Anterior cingulate cortex (tissue), 58 donors: ENCODE data around the gene TOX4.
"Not testable (repeated sequence)": the region's sequence is repeated elsewhere in the genome, so short reads cannot be mapped to it uniquely, and the experiment has no call there.

Experiments used
- DNase-seq, 58 donors: peaks; one replicate each; lab custom pipeline; 2025; lab: John Stamatoyannopoulos, UW

TOX4 gene

GRCh38 chr14:21476925-21477681 is at the start of gene TOX4, which contains the start of gene RAB2B:
Gene TOX4 (plus strand): TSS chr14:21477195. CDS start chr14:21477279, 84 bp downstream.
Gene RAB2B (minus strand): TSS chr14:21476959. CDS start chr14:21476872, 87 bp downstream.
- DNase-seq = peak; percentile 76 to 99 (median 97)

GRCh38 chr14:21428930-21429329 is 48.1 kb upstream of the TOX4 start:
- DNase-seq = no peak

- DNase-seq = no peak
Observed at GRCh38 chr14:21431126-21431525, 45.9 kb upstream of the TOX4 start.

GRCh38 chr14:21436567-21437062 is 40.4 kb upstream of the TOX4 start:
- no peak for DNase-seq

GRCh38 chr14:21437063-21437901 is 39.7 kb upstream of the TOX4 start:
- peak; percentile 64 to 99 (median 96) for DNase-seq

GRCh38 chr14:21440859-21441258 is 36.1 kb upstream of the TOX4 start:
- DNase-seq = no peak

- not testable (repeated sequence) for DNase-seq
Observed at GRCh38 chr14:21442657-21443056, 34.3 kb upstream of the TOX4 start.

GRCh38 chr14:21449899-21450216 is 27.1 kb upstream of the TOX4 start:
- DNase-seq = no peak

- DNase-seq = no peak
Observed at GRCh38 chr14:21454843-21455544, 22.0 kb upstream of the TOX4 start.

GRCh38 chr14:21455592-21455911 is 21.4 kb upstream of the TOX4 start:
- DNase-seq = no peak

GRCh38 chr14:21455912-21456667 is 20.9 kb upstream of the TOX4 start, which contains the start of gene CHD8:
Gene CHD8 (minus strand): TSS chr14:21456123. CDS start chr14:21431643, 24,480 bp downstream.
- DNase-seq = peak; percentile 88 to 100 (median 99)

GRCh38 chr14:21467616-21468015 is 9.4 kb upstream of the TOX4 start:
- DNase-seq = peak in 1 of 58 donors; percentile 10

- DNase-seq = no peak
Observed at GRCh38 chr14:21475767-21476522, 1.1 kb upstream of the TOX4 start.

- DNase-seq = peak in 34 of 58 donors; percentile 56 to 93 (median 82)
Observed at GRCh38 chr14:21476523-21476924, 471 bp upstream of the TOX4 start.

- no peak for DNase-seq
Observed at GRCh38 chr14:21486640-21487087, 9.7 kb downstream of the TOX4 start.

GRCh38 chr14:21494902-21495762 is 18.1 kb downstream of the TOX4 start:
- no peak for DNase-seq

- DNase-seq = no peak
Observed at GRCh38 chr14:21496453-21496852, 19.5 kb downstream of the TOX4 start.
